Parathyroid adenoma (tissue), 2 donors: Measurements from ENCODE around the gene ARHGAP45.

Source experiments
- H2AFZ ChIP-seq: fragments of 300-600 bp; sonication (generic); one replicate; pipeline ENCODE4 v1.7.0; 2017; ENCODE audit warnings: antibody characterized with exemption, mild to moderate bottlenecking
- H3K27ac ChIP-seq: fragments of 300-600 bp; sonication (generic); one replicate; pipeline ENCODE4 v1.7.0; 2017
- H3K27me3 ChIP-seq: fragments of 300-600 bp; sonication (generic); one replicate; pipeline ENCODE4 v1.7.0; 2017; ENCODE audit warnings: low read length; ENCODE audit not compliant: control insufficient read depth, insufficient read depth
- H3K36me3 ChIP-seq: fragments of 300-600 bp; sonication (generic); one replicate; pipeline ENCODE4 v1.7.0; 2017; ENCODE audit warnings: low read length; ENCODE audit not compliant: control insufficient read depth, insufficient read depth
- H3K4me1 ChIP-seq: fragments of 300-600 bp; sonication (generic); one replicate; pipeline ENCODE4 v1.7.0; 2017; ENCODE audit warnings: control low read depth
- H3K4me2 ChIP-seq: fragments of 300-600 bp; sonication (generic); one replicate; pipeline ENCODE4 v1.7.0; 2017; ENCODE audit warnings: low read length
- H3K4me3 ChIP-seq: fragments of 300-600 bp; sonication (generic); one replicate; pipeline ENCODE4 v1.7.0; 2017; ENCODE audit warnings: low read depth, low read length
- H3K79me2 ChIP-seq: fragments of 300-600 bp; sonication (generic); one replicate; pipeline ENCODE4 v1.7.0; 2017; ENCODE audit warnings: control low read depth
- H3K9ac ChIP-seq: fragments of 300-600 bp; sonication (generic); one replicate; pipeline ENCODE4 v1.7.0; 2017; ENCODE audit warnings: mild to moderate bottlenecking
- H3K9me3 ChIP-seq: fragments of 300-600 bp; sonication (generic); one replicate; pipeline ENCODE4 v1.7.0; 2017; ENCODE audit warnings: low read length; ENCODE audit not compliant: control insufficient read depth
- CTCF ChIP-seq: fragments of 300-600 bp; sonication (generic); IDR thresholded peaks from one replicate; pipeline ENCODE4 v1.7.0; 2017; ENCODE audit warnings: antibody characterized with exemption, mild to moderate bottlenecking
- donor health status: primary hyperparathyroidism.

ARHGAP45 gene

GRCh38 chr19:1103132-1103707, 36.3 kb downstream of the ARHGAP45 start:
- Histone ChIP-seq H3K4me3 (peak overlapping the region; percentile 54), H3K27ac (peak overlapping the region; percentile 83), H3K9me3 (no peaks in the 10 kb centered on the region), H2AFZ (peak overlapping the region; percentile 73), H3K79me2 (peaks cover 4% of the 10 kb centered on the region), H3K4me2 (peak overlapping the region; percentile 67), H3K36me3 (no peaks in the 10 kb centered on the region), H3K9ac (no peak overlapping the region), H3K27me3 (no peaks in the 10 kb centered on the region), H3K4me1 (peaks cover 26% of the 10 kb centered on the region)
- no peak for TF ChIP-seq CTCF

GRCh38 chr19:1103708-1104310, 36.8 kb downstream of the ARHGAP45 start, which contains the start of gene GPX4:
Gene GPX4, plus strand, starts transcription at chr19:1103994. Its CDS starts 50 bp downstream, at chr19:1104044.
- Histone ChIP-seq H2AFZ (peak within 1 kb of the TSS; percentile 80), H3K36me3 (no peaks in the 10 kb centered on the region), H3K4me1 (peaks cover 26% of the 10 kb centered on the region), H3K27ac (peak within 1 kb of the TSS; percentile 83), H3K27me3 (no peaks in the 10 kb centered on the region), H3K9me3 (no peaks in the 10 kb centered on the region), H3K9ac (peak within 1 kb of the TSS; percentile 89), H3K4me3 (peak within 1 kb of the TSS; percentile 92), H3K4me2 (peak within 1 kb of the TSS; percentile 83), H3K79me2 (peaks cover 4% of the 10 kb centered on the region)
- TF ChIP-seq CTCF = no peak

GRCh38 chr19:1104311-1105007, 37.5 kb downstream of the ARHGAP45 start:
- Histone ChIP-seq H3K4me2 (peak overlapping the region; percentile 83), H3K4me1 (peaks cover 23% of the 10 kb centered on the region), H3K9ac (peak overlapping the region; percentile 89), H3K27me3 (no peaks in the 10 kb centered on the region), H2AFZ (peak overlapping the region; percentile 80), H3K27ac (peak overlapping the region; percentile 83), H3K79me2 (peaks cover 4% of the 10 kb centered on the region), H3K36me3 (no peaks in the 10 kb centered on the region), H3K9me3 (no peaks in the 10 kb centered on the region), H3K4me3 (peak overlapping the region; percentile 92)
- TF ChIP-seq CTCF = no peak

GRCh38 chr19:1105008-1105872, 38.3 kb downstream of the ARHGAP45 start:
- H3K27ac ChIP-seq = peak overlapping the region; percentile 83
- H3K79me2 ChIP-seq = peaks cover 4% of the 10 kb centered on the region
- H3K9me3 ChIP-seq = no peaks in the 10 kb centered on the region
- H3K36me3 ChIP-seq = no peaks in the 10 kb centered on the region
- H3K9ac ChIP-seq = no peak overlapping the region
- no peak for TF ChIP-seq CTCF
- H3K27me3 ChIP-seq = no peaks in the 10 kb centered on the region
- H3K4me3 ChIP-seq = peak overlapping the region; percentile 59
- peak overlapping the region; percentile 83 for H3K4me2 ChIP-seq
- H3K4me1 ChIP-seq = peaks cover 20% of the 10 kb centered on the region
- no peak overlapping the region for H2AFZ ChIP-seq
